ENCODE data around the gene DNA2.

The DNA2 gene

DNA sequence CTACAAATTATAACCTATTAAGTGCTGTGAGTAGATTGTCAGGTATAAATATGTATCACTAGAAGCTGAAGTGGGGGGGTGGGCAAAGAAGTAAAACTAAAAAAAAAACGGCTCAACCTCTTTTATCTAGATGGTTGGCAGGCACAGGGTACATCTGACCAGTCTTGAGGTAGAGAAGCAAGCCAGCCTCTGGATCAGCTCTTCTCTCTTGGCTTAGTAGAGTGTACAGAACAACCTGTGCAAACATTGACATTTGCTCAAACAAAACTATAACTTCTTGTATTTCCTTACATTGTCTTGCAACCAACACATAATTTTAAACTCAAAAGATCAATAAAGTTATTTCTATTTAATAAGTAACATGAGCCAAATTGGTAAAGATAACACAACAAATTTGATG lies 25.6 kb downstream of the DNA2 start:
- no peak for DNase-seq

DNA sequence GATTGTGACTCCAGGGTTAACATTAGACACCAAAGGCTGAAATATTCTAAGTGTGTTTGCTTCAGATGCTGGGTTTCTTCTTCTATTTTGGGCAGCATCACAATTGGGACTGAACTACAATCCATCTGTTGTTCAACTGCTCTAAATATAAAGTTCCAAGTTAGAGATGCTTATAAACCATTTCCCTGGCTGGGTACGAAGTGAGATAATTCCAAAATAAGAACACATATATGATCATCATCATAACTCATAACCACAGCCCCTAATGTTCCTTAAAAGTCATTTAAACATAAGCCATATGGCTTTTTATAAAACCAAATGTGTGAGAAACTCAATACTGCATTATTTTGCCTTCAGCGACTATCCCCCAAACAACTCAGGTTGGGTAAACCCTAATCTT lies 28.8 kb downstream of the DNA2 start:
- no peak for DNase-seq

DNA sequence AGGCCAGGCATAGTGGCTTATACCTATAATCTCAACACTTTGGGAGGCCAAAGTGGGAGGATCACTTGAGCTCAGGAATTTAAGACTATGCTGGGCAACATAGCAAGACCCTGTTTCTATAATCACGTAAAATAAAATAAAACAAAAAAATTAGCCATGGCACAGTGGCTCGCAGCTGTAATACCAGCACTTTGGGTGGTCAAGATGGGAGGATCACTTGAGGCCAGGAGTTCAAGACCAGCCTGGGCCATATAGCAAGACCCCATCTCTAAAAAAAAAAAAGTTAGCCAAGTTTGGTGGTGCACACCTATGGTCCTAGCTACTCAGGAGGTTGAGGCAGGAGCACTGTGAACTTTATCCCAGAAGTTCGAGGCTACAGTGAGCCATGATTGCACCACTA lies 30.9 kb downstream of the DNA2 start:
- no peak for DNase-seq

DNA sequence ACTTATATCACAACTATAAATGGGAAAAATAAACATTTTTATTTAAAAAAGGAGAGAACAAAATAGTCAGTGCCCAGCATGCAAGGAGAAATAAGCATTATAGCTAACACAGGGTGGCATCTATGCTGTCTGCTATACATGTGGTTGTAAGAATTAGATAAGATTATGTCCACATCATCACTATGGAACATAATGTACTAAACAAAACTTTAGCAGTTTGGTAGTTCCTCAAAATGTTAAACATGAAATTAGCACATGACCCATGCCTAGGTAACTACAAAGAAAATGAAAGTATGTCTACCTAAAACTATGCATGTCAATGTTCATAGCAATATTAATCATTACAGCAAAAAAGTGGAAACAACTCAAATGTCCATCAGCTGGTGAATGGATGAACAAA lies 36.0 kb downstream of the DNA2 start:
- DNase-seq = no peak

DNA sequence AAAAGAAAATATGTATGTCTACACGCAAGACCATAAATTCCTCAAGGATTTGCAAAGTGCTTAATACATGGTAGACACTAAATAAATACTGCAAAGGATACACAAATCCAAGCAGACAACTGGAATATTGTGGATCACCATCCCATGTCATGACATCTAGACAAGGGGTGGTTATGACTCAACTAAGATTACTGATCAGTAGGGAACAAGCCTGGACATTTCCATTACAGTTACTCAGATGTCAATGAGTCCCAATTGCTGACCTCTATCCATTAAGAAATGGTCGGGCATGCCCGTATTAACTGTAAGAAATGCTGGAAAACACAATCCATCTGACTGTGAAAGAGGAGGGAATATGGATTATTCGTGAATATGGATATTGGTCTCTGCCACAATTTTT lies 37.1 kb downstream of the DNA2 start:
- no peak for DNase-seq

DNA sequence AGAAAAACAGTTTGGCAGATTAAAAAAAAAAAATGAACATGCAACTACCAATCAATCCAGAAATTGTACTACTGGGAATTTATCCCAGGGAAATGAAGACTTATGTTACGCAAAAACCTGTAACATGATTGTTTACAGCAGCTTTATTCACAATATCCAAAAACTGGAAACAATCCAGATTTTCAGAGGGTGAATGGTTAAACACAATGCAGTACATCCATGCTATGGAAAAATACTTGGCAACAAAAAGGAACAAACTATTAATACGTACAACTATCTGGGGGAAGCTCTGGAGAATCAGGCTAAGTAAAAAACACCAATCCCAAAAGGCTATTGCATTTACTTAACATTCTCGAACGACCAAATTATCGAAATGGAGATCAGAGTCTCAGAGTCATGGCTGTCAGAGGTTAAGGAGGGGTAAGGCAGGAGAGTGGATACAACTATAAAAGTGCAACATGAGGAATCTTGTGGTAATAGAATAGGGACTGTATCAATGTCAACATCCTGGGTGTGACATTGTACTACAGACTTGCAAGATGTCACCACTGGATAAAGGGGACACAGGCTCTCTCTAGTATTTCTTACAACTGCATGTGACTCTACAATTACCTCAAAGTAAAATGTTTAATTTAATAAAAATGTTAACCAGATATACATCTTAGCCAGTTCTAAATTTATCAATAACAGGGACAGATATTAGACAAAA lies 43.2 kb downstream of the DNA2 start:
- DNase-seq = no peak

DNA sequence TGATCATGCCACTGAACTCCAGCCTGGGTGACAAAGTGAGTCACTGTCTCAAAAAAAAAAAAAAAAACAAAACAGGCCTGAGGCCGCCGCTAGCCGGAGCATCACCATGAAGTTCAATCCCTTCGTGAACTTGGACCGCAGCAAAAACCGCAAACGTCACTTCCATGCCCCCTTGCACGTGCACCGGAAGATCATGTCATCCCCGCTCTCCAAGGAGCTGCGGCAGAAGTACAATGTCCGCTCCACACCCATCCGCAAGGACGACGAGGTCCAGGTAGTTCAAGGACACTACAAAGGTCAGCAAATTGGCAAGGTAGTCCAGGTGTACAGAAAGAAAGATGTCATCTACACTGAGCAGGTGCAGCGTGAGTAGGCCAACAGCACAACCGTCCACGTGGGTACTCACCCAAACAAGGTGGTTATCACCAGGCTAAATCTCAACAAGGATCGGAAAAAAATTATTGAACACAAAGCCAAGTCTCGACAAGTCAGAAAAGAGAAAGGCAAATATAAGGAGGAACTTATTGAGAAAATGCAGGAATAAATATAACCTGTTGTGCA lies 47.2 kb downstream of the DNA2 start:
- DNase-seq = no peak

DNA sequence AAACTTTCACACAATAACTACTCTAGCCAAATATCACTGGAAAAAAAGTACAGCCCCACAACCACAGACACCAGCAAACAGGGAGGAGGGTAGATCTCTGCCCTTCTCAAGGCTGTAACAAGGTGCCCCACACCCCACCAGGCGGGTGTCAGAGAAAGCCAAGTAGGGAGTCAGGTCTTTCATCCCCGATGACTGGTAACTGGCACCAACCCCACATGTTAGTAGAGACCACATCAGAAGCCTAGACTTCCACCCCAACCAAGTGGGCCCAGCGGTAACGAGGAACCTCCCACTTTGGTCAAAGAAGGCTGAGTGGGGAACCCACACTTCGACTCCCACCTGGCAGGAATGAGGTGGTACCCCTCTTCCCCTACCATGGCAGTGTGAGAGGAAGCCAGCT lies 48.3 kb downstream of the DNA2 start:
- no peak for DNase-seq

DNA sequence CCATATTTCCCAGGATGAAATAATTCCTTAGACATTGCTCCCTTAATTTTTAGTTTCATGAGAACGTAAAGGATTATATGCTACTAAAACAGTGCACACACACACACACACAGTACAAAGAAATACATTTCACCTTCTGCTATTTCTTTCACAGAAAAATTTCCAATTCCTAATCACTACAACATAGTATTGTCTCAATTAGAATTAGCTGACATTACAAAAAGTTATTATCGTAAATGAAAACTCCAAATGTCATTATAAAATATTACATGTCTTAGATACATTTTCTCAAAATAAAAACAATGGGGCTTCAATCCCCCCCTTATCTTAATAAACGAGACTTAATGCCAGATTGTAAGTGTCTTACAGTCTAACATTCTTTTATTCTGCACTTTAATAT lies 52.4 kb downstream of the DNA2 start:
- no peak for DNase-seq

DNA sequence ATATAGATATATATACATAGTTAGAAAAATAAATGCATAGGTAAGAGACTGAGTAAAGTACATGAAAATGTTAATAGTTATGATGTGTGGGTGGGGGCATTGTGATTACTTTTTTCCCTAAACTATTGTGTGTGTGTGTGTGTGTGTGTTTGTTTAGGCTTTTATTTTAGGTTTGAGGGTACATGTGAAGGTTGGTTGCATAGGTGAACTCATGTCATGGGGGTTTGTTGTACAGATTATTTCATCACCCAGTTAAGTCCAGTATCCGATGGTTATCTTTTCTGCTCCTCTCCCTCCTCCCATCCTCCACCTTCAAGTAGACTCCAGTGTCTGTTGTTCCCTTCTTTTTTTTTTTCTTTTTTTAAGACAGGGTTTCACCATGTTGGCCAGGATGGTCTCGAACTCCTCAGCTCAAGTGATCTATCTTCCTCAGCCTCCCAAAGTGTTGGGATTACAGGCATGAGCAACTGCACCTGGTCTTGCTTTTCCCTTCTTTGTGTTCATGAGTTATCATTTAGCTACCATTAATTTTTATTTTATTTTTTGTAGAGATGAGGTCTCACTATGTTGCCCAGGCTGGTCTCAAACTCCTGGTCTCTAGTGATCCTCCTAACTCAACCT lies 62.8 kb downstream of the DNA2 start:
- no peak for DNase-seq

DNA sequence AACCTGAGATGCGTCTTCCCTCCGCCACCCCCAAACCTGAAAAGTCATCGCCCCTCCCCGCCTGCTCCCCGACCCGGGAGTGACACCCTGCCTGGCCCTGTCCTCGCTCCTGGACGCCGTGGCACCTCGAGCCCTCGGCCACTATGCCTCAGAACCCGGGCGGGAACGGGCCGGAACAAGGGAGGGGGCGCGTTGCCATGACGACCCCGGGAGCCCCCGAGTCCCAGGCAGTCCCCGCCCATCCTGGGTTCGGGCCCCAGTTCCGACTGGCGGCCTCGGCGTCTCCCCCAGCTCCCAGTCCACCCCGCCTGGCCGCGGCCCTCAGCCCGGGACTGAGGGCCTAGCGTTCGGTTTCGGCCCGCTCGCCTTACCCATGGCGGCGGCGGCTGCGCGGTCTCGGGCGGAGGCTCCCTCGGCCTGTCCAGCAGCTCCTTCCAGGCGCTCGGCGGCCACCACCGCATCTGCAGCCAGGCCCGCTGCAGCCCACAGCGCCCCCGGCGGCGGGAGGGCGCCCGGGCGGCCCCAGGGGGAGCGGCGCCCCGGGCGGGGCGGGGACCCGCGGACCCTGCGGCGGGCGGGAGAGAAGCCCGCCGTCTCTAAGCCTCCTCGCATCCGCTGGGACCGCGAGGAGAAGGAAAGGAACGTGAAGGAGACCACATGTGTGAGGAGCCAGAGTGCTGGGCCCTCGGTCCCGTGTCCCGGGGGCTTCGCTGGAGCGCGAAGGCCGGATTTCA lies 64.8 kb downstream of the DNA2 start, which contains the start of gene RUFY2:
TSS of gene RUFY2 (minus strand) at position 463 of the 734 bp plus-strand sequence. CDS start at position 375, 88 bp downstream.
- DNase-seq = peak; percentile 87

DNA sequence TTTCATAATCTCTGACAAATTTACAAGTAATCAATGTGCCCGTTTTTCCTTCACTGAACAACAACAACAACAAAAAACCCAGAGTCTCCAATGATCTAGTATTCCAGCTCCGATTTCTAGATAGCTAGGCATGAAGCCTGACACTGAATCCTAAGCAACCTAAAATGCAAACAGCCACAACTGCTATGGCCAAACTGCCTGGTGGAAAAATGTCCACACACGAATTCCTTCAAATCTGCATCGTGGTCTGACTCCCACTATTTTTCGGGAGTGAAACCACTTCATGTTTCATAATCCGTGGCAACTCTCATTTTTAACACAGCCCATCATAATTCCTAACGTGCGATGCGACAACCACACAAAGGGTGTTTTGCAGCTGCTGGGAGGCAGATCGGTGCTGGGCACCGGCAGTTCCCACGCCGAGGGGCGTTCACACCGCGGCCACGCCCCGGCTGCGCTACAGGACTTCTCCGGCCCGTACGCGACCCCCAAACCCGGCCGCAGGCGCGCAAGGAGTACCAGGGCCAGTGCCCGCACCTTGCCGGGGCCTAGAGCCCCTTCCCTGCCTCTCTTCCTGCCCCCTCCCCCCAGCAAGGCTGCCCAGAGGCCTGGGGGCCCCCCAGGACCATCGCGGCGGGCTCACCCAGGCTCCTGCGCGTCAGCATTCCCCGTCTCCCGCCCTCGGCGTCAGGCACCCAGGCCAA lies 65.5 kb downstream of the DNA2 start:
- DNase-seq = peak; percentile 79

DNA sequence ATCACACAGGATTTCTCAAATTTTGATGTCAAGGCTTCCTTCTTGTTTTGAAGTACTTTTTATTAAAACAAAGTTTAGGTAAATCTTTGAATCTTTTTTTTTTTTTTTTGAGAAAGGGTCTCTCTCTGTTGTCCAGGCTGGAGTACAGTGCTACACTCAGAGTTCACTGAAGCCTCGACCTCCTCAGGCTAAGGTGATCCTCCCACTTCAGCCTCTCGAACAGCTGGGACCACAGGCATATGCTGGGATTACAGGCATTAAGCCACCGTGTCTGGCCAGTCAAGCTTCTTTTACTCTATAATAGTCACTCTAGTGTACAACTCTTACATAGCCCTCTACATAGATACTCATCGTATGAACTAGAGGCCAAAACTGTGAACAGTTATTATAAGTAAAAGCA lies 68.1 kb downstream of the DNA2 start:
- DNase-seq = peak; percentile 77

DNA sequence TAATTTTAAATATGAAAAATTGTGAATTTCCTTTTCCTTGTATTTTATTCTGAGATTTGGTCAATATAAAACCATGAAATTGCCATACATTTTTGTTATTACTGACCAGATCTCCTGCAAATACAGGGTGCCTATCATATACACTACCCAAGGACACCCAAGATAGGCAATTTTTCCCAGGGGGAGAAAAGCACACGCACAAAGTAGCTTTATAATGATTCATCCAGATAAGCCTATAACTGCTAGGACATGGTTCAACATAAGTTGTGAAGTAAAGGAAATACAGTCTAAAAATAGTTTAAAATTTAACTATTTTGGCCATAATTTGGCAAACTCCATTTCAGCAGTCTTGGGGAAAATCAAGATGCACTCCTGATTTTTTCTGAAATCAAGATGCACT lies 69.5 kb downstream of the DNA2 start:
- no peak for DNase-seq

DNA sequence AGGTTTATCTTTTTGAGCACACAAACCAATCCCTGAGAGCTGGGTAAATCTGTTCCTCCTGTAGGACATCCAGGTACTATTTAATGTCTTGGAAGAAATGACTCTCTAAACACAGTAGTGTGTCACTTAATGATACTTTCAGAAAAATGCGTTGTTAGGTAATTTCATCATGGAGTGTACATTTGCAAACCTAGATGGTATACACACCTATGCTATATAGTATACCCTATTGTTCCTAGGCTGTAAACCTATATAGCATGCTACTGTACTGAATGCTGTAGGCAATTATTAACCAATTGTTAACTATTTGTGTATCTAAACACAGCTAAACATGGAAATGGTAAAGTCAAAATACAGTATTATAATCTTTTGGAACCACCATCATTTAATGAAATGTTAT lies 74.8 kb downstream of the DNA2 start:
- DNase-seq = no peak

DNA sequence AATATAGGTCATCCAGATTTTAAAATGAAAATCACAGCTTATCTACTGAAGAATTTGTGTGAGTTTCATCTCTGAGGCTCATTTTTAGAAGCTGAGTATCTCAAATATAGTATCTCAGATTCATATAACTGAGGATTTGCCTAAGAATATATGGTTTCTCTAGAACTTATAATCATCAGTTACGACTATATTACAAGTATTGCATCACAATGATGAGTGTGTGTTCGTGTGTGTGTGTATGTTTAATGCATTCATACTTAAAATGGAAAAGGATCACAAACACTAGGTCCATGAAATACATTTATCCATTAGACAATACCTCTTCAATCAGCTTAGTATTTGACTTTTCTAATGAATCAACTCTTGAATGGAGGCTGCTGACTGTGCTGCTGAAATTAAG lies 86.0 kb downstream of the DNA2 start:
- no peak for DNase-seq

DNA sequence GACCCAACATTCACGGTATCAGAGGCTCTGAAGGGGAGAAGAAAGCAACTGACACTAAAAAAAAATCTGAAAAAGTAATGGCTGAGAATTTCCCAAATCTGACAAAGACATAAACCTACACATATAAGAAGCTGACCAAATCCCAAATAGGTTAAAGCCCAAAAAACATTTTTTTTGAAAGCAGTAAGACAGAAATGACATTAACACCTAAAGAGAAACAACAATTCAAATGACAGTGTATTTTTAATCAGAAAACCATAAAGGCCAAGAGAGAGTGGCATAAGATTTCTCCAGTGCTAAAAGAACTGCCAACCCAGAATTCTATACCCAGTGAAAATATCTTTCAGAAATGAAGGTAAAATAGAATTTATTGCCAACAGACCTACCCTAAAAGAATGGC lies 100.2 kb downstream of the DNA2 start:
- DNase-seq = no peak

DNA sequence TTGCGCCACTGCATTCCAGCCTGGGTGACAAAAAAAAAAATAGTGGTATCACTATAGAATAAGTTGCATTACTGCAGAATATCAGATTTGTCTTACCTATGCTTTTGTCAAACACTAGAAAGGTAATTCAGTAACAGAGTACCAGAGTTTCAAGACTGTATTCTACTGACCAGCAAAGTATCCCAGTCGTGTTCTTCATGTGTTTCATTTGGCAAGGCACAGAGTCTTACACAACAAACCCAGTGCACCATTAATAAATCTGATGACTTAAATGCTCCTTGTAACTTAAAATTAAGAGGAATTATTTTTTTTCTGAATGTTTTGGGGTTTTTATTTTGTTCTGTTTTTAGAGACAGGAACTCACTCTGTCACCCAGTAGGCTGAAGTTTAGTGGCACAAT lies 104.7 kb downstream of the DNA2 start:
- no peak for DNase-seq

DNA sequence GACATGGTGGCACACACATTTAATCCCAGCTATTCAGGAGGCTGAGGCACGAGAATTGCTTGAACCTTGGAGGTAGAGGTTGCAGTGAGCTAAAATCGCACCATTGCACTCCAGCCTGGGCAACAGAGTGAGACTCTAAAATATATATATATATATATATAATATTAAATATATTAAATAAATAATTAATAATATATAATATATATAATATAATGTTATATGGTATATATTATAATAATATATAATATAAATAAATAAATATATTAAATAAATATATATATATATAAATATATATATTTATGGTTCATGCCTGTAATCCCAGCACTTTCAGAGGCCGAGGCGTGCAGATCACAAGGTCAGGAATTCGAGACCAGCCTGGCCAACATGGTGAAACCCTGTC lies 105.2 kb downstream of the DNA2 start:
- DNase-seq = no peak

DNA sequence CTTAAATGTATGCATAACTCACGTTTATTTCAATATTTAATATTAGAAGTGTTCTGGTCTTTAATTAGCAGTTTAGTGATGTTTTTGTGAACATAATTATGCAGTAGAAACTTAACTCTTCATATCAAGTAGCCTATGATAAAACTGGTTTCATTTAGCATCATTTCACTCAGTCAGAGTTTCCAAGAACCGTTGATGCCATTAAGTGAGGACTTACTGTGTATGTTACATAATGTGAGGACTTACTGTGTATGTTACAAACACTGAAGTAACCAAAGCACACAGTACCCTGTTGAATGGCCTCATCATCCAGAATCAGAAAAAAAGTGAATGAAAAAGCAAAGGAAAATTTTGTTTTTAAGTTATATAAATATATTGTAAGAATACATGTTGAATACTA lies 106.2 kb downstream of the DNA2 start:
- no peak for DNase-seq

DNA sequence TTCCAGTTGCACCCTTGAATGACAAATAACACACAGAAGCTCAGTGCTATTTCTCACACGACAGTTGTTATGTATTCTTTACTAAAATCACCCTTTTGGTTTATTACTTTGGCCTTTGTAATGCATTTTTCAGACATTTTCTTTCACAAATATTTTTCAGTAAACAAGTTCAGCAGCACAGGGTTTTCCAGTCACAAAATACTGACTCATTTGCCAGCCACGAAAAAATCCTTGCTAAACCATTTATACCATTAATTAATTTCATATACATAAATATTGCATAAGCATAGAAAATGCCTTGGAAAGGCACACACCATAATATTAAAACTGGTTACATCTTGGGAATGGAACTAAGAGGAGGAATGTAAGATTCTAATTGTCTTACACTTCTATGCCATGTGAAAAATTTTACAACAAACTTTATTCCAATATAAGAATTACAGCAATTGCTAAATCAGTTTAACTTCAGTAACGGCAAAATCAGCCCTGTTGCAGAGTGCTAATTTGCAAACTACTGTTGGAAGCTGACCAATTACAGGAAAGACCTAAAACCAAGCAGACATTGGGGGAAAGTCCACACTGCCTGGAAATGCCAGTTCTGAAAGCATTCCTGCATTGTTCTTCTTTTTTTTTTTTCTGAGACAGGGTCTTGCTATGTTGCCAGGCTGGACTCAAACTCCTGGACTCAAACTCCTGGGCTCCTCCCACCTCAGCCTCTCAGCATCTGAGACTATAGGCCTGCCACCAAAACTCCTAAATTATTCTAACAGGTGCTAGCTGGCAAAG lies 107.5 kb downstream of the DNA2 start:
- DNase-seq = no peak

All from NCI-H82 (cell line).